MM.1S (cell line): ENCODE results near the gene SCP2.

Experiments
- DNase-seq: peaks from one replicate; pipeline ENCODE4 v3.0.0-alpha.2; 2015
- H2AFZ ChIP-seq: fragments of 300-600 bp; sonication (generic); 2 replicates; pipeline ENCODE4 v1.6.0; 2016; ENCODE audit warnings: antibody characterized with exemption, low read length
- H3F3A ChIP-seq: fragments of 300-600 bp; sonication (generic); 2 replicates; pipeline ENCODE4 v1.6.1; 2016; ENCODE audit warnings: mild to moderate bottlenecking, antibody characterized with exemption, low read length, moderate library complexity, mixed read lengths; ENCODE audit not compliant: insufficient read depth
- H3K27ac ChIP-seq: fragments of 300-600 bp; sonication (generic); 2 replicates; pipeline ENCODE4 v1.5.1; 2016; ENCODE audit warnings: mild to moderate bottlenecking, low read length
- H3K27me3 ChIP-seq: fragments of 300-600 bp; sonication (generic); replicated peaks from 2 replicates; pipeline ENCODE4 v1.6.0; 2016; ENCODE audit warnings: low read length; ENCODE audit not compliant: insufficient read depth
- H3K36me3 ChIP-seq: fragments of 300-600 bp; sonication (generic); replicated peaks from 2 replicates; pipeline ENCODE4 v1.6.1; 2016; ENCODE audit warnings: mild to moderate bottlenecking, low read length, mixed read lengths; ENCODE audit not compliant: insufficient read depth
- H3K4me1 ChIP-seq: fragments of 300-600 bp; sonication (generic); 2 replicates; pipeline ENCODE4 v1.6.1; 2016; ENCODE audit warnings: low read length, mixed read lengths
- H3K4me2 ChIP-seq: fragments of 300-600 bp; sonication (generic); 2 replicates; pipeline ENCODE4 v1.6.0; 2016; ENCODE audit warnings: low read depth, low read length
- H3K4me3 ChIP-seq: fragments of 300-600 bp; sonication (generic); 2 replicates; pipeline ENCODE4 v1.5.1; 2016; ENCODE audit warnings: low read length, mixed read lengths
- H3K79me2 ChIP-seq: fragments of 300-600 bp; sonication (generic); 2 replicates; pipeline ENCODE4 v1.6.1; 2016; ENCODE audit warnings: mixed run types, low read length, mixed read lengths
- H3K9ac ChIP-seq: fragments of 300-600 bp; sonication (generic); 2 replicates; pipeline ENCODE4 v1.6.1; 2016; ENCODE audit warnings: low read length, mixed read lengths
- H3K9me2 ChIP-seq: fragments of 300-600 bp; sonication (generic); replicated peaks from 2 replicates; pipeline ENCODE4 v1.6.1; 2016; ENCODE audit warnings: mild to moderate bottlenecking, low read length, mixed read lengths; ENCODE audit not compliant: insufficient read depth
- H3K9me3 ChIP-seq: fragments of 300-600 bp; sonication (generic); replicated peaks from 2 replicates; pipeline ENCODE4 v1.6.1; 2016; ENCODE audit warnings: mild to moderate bottlenecking, low read length, mixed read lengths; ENCODE audit not compliant: insufficient read depth
- H4K20me1 ChIP-seq: fragments of 300-600 bp; sonication (generic); 2 replicates; pipeline ENCODE4 v1.6.1; 2016; ENCODE audit warnings: mild to moderate bottlenecking, low read length, moderate library complexity, mixed read lengths; ENCODE audit not compliant: insufficient read depth
- CTCF ChIP-seq: fragments of 300-600 bp; sonication (generic); IDR thresholded peaks from 2 replicates; pipeline ENCODE4 v1.5.1; 2016; ENCODE audit warnings: antibody characterized with exemption, low read length, mixed read lengths
- EZH2 ChIP-seq: fragments of 300-600 bp; sonication (generic); optimal IDR thresholded peaks from 2 replicates; pipeline ENCODE3; 2017; ENCODE audit warnings: low read depth, mild to moderate bottlenecking, antibody characterized with exemption, low read length, mixed read lengths
- EZH2phosphoT487 ChIP-seq: fragments of 300-600 bp; sonication (generic); IDR thresholded peaks from 2 replicates; pipeline ENCODE4 v1.6.1; 2018; ENCODE audit warnings: antibody characterized with exemption, low read length

The SCP2 gene

GRCh38 chr1:52916241-52916975 lies 10.7 kb upstream of the SCP2 start:
- Histone ChIP-seq H2AFZ (no peak overlapping the region), H3K4me2 (no peak overlapping the region), H3K4me1 (no peaks in the 10 kb centered on the region), H3K9ac (no peak overlapping the region), H3K9me2 (no peaks in the 10 kb centered on the region), H3K36me3 (no peaks in the 10 kb centered on the region), H3K4me3 (no peak overlapping the region), H3K27ac (no peak overlapping the region), H3F3A (no peaks in the 10 kb centered on the region), H3K79me2 (no peaks in the 10 kb centered on the region), H3K9me3 (no peaks in the 10 kb centered on the region), H4K20me1 (no peaks in the 10 kb centered on the region), H3K27me3 (no peaks in the 10 kb centered on the region)
- DNase-seq, result no peak
- no peak for TF ChIP-seq CTCF
- TF ChIP-seq EZH2phosphoT487, result no peak
- TF ChIP-seq EZH2, result no peak

GRCh38 chr1:52917156-52917555 lies 9.9 kb upstream of the SCP2 start:
- no peaks in the 10 kb centered on the region for H3K4me1 ChIP-seq
- H3K79me2 ChIP-seq, result no peaks in the 10 kb centered on the region
- H3F3A ChIP-seq, result no peaks in the 10 kb centered on the region
- no peaks in the 10 kb centered on the region for H4K20me1 ChIP-seq
- H3K9ac ChIP-seq, result no peak overlapping the region
- no peaks in the 10 kb centered on the region for H3K9me3 ChIP-seq
- H3K9me2 ChIP-seq, result no peaks in the 10 kb centered on the region
- H3K36me3 ChIP-seq, result no peaks in the 10 kb centered on the region
- H3K27ac ChIP-seq, result no peak overlapping the region
- no peak for DNase-seq
- no peak overlapping the region for H3K4me2 ChIP-seq
- TF ChIP-seq EZH2 (no peak), EZH2phosphoT487 (no peak), CTCF (no peak)
- H2AFZ ChIP-seq, result no peak overlapping the region
- H3K4me3 ChIP-seq, result no peak overlapping the region
- no peaks in the 10 kb centered on the region for H3K27me3 ChIP-seq

- Histone ChIP-seq H4K20me1 (no peaks in the 10 kb centered on the region), H3K79me2 (no peaks in the 10 kb centered on the region), H3K36me3 (no peaks in the 10 kb centered on the region), H3K9ac (no peak overlapping the region), H3K9me2 (no peaks in the 10 kb centered on the region), H3K4me2 (no peak overlapping the region), H2AFZ (no peak overlapping the region), H3K27me3 (no peaks in the 10 kb centered on the region), H3K9me3 (no peaks in the 10 kb centered on the region), H3K4me1 (no peaks in the 10 kb centered on the region), H3K4me3 (no peak overlapping the region), H3K27ac (no peak overlapping the region), H3F3A (no peaks in the 10 kb centered on the region)
- DNase-seq, result no peak
- TF ChIP-seq CTCF (no peak), EZH2 (no peak), EZH2phosphoT487 (no peak)
These were observed 9.5 kb upstream of the SCP2 start for GRCh38 chr1:52917581-52917980.
